NCI-H345 (cell line): Measurements from ENCODE around the gene UBE2J2.

Source experiments
- DNase-seq: peaks from one replicate; lab custom pipeline; 2025; lab: John Stamatoyannopoulos, UW

UBE2J2 gene

GRCh38 chr1:1226566-1227362 lies 46.9 kb downstream of the UBE2J2 start:
- DNase-seq, result no peak

- DNase-seq, result no peak
Observed at GRCh38 chr1:1225913-1226312, 47.7 kb downstream of the UBE2J2 start.

- DNase-seq, result no peak
Observed at GRCh38 chr1:1225238-1225845, 48.3 kb downstream of the UBE2J2 start.

DNA sequence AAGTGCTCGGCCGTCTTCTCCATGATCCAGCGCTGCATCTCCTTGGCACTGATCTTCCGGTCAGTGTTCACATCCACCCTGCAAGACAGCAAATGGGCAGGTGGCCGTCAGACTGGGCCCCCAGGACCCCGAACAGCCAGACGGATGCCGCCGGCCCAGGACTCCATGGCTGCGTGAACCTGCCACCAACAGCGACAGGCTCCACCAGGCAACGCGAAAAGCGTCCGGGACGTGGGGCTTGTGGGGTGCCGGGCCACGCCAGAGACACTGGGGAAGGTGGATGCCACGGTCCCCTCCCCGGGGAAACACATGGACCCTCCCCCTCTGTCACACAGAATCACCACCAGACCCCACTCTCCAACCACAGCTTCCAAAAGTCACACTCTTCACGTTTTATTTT lies 49.8 kb downstream of the UBE2J2 start:
- DNase-seq, result no peak

DNA sequence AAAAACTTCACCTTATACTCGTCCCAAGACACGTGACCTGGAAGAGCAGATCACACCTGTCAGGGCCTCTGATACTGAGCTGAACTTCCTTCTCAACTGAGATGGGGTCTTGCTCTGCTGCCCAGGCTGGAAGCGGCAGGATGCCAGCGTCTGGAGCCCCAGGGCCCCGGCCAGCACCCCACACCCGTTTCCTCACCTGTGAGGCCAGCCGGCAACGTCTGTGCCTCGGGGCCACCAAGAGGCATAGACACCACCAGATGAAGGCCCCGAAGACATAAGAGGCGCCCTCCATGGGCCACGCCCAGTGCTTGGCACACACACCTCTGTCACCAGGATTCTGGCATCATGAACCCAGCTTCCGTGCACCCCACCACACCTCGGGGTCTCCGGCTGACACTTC lies 50.3 kb downstream of the UBE2J2 start:
- DNase-seq, result no peak

GRCh38 chr1:1222575-1223225 lies 51.0 kb downstream of the UBE2J2 start:
- no peak for DNase-seq

- DNase-seq, result no peak
Observed at GRCh38 chr1:1221887-1222574, 51.6 kb downstream of the UBE2J2 start.

DNA sequence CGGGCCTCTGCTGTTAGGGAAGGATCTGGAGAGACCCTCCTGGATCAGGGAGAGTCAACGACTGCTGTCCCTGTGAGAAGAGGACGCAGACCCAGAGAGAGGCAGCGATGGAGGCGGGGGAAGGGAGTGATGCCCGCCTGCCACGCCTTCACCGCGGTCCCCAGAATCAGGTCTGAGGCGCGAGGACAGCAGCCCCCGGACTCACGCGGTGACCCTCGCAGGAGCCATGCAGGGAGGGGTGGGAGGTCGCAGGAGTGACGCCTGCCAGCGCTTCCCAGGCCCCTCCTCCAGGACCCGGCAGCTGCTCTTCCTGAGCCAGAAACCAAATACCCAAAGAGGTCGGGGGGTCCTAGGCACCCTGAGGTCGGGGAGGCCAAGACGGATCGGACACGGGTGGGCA lies 53.5 kb downstream of the UBE2J2 start:
- DNase-seq, result no peak

DNA sequence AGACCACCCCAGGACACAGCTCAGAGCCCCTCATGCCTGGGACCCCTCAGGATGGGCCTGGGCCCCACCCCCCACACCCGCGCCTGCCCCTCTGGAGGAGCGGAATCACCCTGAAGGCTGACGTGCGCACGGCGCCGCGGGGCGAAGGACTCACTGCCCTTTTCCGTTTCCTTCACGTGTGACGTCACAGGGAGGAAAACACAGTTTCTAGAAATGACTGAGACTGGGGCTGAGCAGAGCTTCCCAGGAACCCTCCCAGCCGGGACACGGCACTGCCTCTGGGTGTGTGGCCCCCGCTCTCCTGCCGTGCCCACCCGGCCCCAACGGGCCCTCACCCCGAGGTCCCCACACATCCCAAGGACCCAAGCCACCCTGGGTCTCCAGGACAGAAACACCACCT lies 54.3 kb downstream of the UBE2J2 start:
- DNase-seq, result no peak

DNA sequence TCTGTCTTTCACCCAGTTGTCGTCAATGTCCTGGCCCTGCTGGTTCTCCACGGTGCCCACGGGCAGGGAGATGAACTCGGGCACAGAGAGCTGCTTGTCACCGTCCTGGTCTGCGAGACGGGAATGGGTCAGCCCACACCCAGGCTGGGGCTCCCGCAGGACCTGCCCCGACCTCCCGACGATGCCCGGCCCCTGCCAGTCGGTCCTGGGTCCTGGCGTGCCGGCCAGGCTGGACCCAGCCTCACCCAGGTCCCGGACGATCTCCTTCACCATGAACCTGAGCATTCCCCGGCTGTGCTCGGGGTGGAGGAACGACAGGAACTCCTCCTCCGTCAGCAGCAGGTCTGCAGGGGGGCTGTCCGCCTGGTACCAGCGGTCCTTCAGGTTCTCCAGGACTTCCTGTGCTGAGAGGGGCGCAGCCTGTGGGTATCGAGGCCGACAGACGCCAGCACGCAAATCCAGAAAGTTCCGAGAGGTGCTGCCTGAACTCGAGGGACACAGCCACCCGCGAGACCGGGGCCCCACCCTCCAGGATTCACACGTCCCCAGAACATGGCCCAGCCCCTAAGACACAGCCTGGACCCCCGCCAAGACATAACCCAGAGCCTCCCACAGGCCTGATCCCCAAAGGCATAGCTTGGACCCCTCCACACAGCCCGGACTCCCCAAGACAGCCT lies 55.0 kb downstream of the UBE2J2 start:
- DNase-seq, result no peak

DNA sequence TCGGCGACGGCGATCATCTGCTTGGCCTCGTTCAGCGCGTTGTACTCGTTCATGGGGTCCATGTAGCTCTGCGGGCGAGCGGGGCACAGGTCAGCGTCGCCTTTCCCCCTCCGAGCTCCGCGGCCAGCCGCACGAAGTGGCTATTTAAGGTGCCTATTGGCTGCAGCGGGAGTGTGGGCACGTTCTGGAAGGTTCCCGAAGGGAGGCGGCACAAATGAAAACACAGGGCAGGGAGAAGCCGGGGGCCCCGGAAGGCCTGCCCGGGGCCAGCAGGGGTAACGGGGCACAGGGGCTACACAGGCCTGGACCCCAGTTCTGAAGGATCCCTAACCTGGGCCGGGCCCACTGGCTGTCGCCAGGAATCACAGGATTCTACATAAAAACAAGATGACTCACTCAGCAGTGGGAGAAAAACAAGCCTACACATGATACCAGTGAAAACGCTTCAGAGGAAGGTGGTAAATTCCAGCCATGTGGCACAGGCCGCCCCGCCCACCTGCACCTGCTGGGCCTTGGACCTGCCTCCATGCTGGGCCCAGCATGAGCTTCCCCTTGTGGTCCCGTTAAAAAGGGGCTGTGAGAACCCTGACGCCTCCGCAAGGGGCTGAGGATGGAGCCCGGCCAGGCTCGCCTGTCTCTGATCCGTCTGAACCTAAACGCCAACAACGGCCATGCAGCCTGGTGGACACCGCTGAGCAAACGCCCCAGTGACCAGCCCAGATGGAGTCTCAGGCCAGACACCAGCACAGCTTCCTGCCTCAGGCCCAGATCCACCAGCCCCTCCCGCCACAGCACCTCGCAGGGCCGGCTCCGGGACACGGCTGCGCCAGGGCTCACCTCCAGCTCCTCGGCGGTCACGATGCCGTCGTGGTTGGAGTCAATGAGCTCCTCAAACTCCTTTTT lies 55.8 kb downstream of the UBE2J2 start:
- no peak for DNase-seq

DNA sequence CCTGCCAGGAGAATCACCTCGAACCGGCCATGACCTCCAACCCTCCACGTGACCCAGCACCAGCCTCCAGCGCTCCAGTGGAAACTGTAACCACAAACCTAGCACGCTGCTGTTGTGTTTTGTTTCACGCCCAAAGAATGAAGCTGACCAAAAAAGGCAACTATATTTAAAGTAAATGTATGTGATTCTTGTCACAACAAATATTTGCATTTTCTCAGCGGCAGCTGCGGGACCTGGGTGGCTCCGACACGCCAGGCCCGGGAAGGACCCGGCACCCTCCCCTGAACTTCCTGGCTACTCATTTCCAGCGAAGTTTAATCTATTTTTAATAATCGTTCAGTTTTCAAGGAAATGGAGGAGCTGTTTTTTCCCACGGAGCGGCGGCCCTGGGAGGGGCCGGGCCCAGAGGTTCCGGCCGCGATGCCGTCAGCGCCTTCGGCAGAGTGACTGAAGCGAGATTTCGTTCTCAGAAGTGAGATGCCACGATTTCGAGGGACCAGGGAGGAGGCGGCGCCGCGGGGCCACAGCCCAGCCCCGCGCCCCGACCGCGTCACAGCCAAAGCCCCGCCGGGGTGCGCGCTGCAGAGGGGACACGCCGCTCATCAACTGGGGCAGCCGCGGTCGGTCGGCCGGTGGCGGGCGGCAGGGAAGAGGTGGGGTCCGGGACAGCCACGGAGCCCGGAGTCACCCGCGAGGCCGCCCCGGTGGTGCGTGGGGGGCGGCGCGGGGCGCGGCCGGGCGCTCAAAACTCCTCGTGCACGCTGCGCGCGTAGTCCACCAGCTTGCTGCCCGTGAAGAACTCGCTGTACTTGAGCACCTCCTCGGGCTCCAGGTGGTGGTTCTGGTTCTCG lies 56.7 kb downstream of the UBE2J2 start:
- no peak for DNase-seq

- DNase-seq, result no peak
Observed at GRCh38 chr1:1215881-1216605, 57.6 kb downstream of the UBE2J2 start.

DNA sequence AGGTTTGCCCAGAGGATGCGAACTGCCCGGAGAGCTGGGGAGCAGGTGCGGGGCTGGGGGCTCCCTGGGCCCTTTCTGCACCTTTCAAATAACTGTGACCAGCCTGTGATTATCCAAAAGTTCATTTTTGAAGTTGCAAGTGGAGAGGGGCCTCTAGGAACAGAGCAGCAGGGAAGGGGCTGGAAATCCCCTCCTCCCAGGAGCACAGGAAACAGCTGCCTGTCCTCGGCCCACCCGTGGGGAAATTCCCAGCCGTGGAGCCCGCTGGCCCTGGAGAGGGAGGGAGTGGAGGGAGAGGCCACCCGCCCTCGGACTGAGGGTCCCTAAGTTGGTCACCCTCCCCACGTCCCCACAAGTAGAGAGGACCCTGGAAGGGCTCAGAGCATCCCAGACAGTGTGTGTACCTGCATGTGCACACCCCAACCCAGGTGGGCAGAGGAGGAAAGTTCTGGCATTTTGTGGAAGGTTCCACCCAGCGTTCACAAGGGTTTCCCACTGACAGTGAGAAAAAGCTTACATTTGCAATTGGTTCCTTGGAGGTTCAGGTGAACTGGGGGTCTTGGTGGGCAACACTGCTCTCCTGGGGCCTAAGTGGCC lies 58.5 kb downstream of the UBE2J2 start:
- DNase-seq, result no peak

- no peak for DNase-seq
Observed at GRCh38 chr1:1213345-1214265, 60.0 kb downstream of the UBE2J2 start, which contains the start of gene TNFRSF4. Gene TNFRSF4, minus strand, starts transcription at chr1:1214153. Its CDS starts 26 bp downstream, at chr1:1214127.

- DNase-seq, result no peak
Observed at GRCh38 chr1:1212780-1213344, 60.8 kb downstream of the UBE2J2 start.
